ENCODE measurements around the gene HOMER1.

The HOMER1 gene

GRCh38 chr5:79487251-79487650 lies 26.7 kb downstream of the HOMER1 start:
- no peak for DNase-seq

- DNase-seq, result no peak
These were observed 27.8 kb downstream of the HOMER1 start for GRCh38 chr5:79486116-79486515.

- no peak for DNase-seq
These were observed 29.2 kb downstream of the HOMER1 start for GRCh38 chr5:79484731-79485130.

- DNase-seq, result no peak
These were observed 32.4 kb downstream of the HOMER1 start for GRCh38 chr5:79481574-79481973.

GRCh38 chr5:79480991-79481390 lies 32.9 kb downstream of the HOMER1 start:
- no peak for DNase-seq

GRCh38 chr5:79475152-79475466 lies 38.8 kb downstream of the HOMER1 start:
- DNase-seq, result no peak

GRCh38 chr5:79474367-79475151 lies 39.4 kb downstream of the HOMER1 start:
- DNase-seq, result no peak

GRCh38 chr5:79471556-79471955 lies 42.4 kb downstream of the HOMER1 start:
- DNase-seq, result no peak

GRCh38 chr5:79464695-79465332 lies 49.1 kb downstream of the HOMER1 start:
- no peak for DNase-seq

- DNase-seq, result no peak
These were observed 49.7 kb downstream of the HOMER1 start for GRCh38 chr5:79464278-79464677.

GRCh38 chr5:79459626-79460025 lies 54.3 kb downstream of the HOMER1 start:
- no peak for DNase-seq

- DNase-seq, result no peak
These were observed 56.9 kb downstream of the HOMER1 start for GRCh38 chr5:79456890-79457583.

- no peak for DNase-seq
These were observed 57.5 kb downstream of the HOMER1 start for GRCh38 chr5:79456400-79456799.

GRCh38 chr5:79454043-79454442 lies 59.9 kb downstream of the HOMER1 start:
- no peak for DNase-seq

GRCh38 chr5:79448336-79448735 lies 65.6 kb downstream of the HOMER1 start:
- no peak for DNase-seq

GRCh38 chr5:79436821-79437220 lies 77.1 kb downstream of the HOMER1 start:
- DNase-seq, result no peak

- DNase-seq, result no peak
These were observed 77.7 kb downstream of the HOMER1 start for GRCh38 chr5:79436224-79436623.

GRCh38 chr5:79430196-79430595 lies 83.7 kb downstream of the HOMER1 start:
- DNase-seq, result no peak

GRCh38 chr5:79423296-79423695 lies 90.6 kb downstream of the HOMER1 start:
- no peak for DNase-seq

GRCh38 chr5:79420248-79420647 lies 93.7 kb downstream of the HOMER1 start:
- no peak for DNase-seq

- DNase-seq, result no peak
These were observed 95.7 kb downstream of the HOMER1 start for GRCh38 chr5:79418276-79418675.

- DNase-seq, result no peak
These were observed 96.4 kb downstream of the HOMER1 start for GRCh38 chr5:79417495-79417894.

GRCh38 chr5:79416499-79416898 lies 97.4 kb downstream of the HOMER1 start:
- no peak for DNase-seq

- DNase-seq, result no peak
These were observed 100.8 kb downstream of the HOMER1 start for GRCh38 chr5:79413112-79413511.
